HG03135 (cell line): ENCODE measurements around the gene DDAH2.
A peak's percentile ranks its signal among the peaks of the same experiment; 100 is the strongest.
"Not testable (repeated sequence)": the region's sequence is repeated elsewhere in the genome, so short reads cannot be mapped to it uniquely, and the experiment has no call there.

ENCODE experiments used
- ATAC-seq: cut with Tn5 transposase; IDR thresholded peaks from one replicate; pipeline ENCODE4 v1.9.1; 2021; ENCODE audit warnings: mild to moderate bottlenecking, moderate library complexity; ENCODE audit not compliant: unreplicated experiment

Gene DDAH2

DNA sequence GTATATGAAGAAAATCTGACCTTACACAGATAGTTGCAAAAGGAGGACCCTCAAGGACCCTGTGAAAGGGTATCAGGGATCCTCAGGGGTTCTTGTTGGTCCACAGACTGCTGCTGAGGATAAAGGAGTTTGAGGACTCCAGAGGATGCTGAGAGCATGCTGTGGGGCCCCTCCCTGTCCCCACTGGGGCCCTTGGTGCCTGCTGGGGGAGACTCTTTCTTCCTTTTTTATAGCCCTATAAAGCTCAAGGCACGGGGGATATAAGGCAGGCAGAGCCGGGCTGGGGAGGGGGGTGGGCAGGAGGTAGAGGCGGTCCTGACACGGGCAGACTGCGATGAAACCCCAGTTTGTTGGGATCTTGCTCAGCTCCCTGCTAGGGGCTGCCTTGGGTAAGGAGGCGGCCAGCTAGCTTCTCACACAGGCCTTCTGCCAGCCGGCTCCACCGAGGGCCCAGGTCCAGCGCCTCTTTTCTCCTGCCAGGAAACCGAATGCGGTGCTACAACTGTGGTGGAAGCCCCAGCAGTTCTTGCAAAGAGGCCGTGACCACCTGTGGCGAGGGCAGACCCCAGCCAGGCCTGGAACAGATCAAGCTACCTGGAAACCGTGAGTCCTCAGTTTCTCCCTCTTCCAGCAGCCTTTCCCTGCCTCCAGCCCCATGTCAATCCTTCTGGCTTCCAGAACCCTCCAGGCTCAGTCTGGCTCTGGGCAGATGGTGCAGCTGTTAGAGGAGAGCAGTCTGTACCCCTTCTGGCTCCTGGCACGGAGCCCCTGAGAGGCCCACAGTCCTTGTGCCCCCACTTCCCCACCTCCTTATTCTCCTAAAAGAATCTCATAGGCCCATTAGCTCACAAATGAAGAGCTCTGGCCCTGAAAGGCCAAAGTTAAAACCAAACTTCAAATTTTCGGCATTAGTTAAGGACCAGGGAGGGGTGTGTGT, 13.8 kb downstream of the DDAH2 start, which contains the start of gene LY6G6D:
Gene LY6G6D (plus strand): TSS at position 327 of the 937 bp plus-strand sequence. CDS start 8 bp downstream, at position 335.
- no peak for ATAC-seq

DNA sequence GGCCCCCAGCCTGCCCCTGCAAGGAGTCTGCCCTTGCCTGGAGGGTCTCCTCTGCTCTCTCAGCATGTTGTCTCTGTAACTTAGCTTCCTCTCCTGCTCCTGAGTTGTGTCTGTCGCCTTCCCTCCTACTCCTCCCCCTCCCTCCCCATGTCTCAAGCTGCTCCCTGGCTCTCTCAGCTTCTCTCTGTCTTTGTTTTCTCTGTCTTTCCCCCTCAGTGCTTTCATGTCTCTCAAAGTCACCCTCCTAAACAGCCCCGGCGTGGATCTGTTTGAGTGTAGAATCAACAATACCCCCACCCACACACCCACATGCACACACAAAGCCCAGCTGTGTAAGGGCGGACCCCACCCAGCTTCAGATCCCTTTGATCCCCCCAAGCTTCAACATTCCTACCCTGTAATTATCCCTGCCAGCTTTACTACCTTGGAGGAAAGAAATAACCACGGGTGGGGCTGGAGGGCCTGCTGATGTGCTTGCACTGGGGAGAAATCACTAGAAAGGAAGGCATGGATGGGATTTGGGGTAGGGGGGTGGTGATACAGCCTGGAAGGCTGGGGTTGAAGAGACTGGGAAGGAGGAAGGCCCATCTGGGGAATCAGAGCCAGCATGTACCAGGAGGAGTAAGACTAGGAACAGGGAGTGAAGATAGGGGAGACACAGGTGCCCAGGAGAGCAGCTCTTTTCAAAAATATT, 15.0 kb downstream of the DDAH2 start:
- no peak for ATAC-seq

DNA sequence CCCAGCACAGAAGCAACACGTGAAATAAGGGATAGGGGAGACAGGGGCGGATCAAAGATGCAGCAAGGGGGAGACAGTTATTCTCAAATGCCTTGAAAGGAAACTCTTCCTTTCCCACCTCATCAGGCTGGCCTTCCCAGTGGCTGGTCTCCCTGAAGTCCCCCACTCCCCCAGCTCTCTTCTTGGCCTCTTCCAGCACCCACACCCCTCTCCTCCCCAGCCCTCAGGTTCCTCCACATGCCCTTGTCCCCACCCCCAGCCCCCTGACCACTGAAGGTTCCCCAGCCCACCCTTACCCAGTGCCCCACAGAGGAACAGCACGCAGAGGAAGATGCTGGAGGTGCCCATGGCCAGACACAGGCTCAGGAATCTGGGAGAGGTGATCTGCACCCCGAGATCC, 15.6 kb downstream of the DDAH2 start:
- ATAC-seq = no peak

DNA sequence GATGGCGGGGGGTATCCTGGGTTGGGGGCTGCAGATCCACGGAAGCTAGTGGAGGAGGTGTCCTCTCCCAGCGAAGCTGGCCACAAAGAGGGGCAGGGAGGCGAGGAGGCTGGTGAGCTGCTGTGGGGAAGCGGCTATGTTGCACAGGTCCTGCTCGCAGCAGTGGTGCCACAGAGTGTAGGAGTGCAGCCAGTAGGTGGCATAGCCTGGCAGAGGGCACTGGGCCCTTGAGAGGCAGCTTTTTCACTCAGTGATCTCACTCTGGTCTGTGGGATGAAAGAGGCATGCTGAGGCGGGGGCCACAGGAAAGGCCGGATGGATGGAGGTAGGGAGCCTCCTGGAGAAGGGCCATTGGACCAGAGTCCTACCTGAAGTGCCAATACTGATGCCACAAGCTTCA, 16.8 kb downstream of the DDAH2 start:
- ATAC-seq = no peak

DNA sequence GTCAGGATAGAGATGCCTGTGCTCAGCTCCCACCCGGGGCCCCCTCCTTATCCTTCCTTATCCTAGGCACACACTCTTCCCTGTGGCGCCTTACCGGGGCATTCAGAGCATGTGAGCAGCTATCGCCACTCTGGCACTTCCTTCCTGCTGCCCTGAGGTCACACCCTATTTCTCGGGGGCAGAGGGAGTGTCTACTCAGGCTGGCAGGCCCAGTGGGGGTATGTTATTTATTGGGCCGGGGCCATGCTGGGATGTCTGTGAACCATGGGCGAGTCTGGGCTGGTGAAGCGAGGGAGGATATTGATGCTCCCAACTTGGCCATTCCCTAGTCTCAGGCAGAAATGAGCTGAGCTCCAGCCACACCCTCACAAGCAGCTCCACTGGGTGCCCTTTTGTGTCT, 17.9 kb downstream of the DDAH2 start:
- no peak for ATAC-seq

DNA sequence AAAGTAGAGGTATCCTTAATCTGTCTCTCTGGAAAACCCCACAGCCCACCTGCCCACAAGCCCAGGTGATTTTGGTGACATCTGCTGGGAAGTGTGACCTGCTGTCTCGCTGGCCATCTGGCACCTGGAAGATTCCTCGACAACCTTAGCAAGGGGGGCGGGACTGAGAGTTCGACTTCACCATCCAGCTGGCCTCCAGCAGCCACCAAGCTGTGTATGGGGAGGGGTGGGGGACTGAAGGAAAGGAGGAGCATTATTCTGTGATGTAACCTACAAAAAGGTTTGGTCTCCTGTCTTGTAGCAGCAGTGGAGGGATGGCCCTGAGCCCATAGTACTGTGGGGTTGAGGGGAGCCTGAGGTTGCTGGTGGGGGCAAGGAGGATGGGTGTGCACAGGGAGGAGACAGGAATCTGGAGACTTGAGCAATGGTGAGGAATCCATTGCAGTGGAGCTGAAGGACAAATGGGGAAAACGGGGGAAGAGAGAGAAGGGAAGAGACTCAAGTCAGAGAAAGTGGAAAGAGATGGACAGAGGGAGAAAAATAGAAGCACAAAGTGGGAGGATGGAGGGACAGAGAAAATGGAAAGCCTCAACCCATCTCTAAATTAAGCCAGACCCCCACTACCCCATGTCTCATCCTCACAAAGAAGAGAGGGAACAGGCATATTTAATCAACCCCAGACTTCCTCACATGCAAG, 18.4 kb downstream of the DDAH2 start:
- no peak for ATAC-seq

DNA sequence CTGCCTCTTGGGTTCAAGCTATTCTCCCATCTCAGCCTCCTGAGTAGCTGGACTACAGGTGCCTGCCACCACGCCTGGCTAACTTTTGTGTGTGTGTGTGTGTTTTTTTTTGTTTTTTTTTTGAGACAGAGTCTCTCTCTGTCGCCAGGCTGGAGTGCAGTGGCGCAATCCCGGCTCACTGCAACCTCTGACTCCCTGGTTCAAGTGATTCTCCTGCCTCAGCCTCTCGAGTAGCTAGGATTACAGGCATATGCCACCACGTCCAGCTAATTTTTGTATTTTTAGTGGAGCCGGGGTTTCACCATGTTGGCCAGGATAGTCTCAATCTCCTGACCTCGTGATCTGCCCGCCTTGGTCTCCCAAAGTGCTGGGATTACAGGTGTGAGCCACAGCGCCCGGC, 19.9 kb downstream of the DDAH2 start:
- ATAC-seq = not testable (repeated sequence)

DNA sequence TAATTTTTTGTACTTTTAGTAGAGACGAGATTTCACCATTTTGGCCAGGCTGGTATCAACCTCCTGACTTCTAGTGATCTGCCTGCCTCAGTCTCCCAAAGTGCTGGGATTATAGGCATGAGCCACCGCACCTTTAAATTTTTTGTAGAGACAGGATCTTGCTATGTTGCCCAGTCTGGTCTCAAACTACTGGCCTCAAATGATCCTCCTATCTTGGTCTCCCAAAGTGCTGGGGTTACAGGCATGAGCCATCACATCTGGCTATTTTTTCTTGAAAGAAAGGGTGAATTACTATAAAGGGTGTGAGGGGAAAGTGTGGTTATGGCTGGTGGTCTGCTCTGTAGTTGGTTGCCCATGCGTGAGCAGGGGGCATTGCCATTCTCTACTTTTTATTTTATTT, 20.9 kb downstream of the DDAH2 start:
- no peak for ATAC-seq

DNA sequence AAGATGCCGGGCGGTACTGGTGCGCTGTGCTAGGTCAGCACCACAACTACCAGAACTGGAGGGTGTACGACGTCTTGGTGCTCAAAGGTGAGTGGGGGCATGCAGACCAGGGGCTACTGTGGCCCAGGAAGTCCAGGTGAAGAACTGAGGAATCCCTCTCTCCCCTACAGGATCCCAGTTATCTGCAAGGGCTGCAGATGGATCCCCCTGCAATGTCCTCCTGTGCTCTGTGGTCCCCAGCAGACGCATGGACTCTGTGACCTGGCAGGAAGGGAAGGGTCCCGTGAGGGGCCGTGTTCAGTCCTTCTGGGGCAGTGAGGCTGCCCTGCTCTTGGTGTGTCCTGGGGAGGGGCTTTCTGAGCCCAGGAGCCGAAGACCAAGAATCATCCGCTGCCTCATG, 21.4 kb downstream of the DDAH2 start:
- no peak for ATAC-seq

DNA sequence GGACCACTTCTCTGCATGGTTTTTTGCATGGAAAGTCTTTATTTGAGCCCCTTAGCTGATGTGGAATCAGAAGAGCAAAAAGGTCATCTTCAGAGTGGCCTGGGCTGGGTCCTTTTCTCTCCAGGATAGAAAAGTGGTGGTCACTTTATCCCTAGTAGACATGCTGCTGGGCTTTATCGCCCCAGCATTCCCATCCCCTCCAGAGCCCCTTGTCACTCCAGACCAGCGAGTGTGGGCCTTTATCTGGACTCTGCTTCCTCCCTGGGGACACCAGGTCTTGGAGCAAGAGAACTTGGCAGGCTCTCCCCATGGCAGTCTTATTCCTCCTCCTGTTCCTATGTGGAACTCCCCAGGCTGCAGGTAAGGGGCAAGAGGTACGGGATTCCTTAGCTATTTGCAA, 22.5 kb downstream of the DDAH2 start, which contains the start of gene LY6G6F:
Gene LY6G6F (plus strand): TSS at position 268 of the 400 bp plus-strand sequence. CDS start 41 bp downstream, at position 309.
- ATAC-seq = no peak

DNA sequence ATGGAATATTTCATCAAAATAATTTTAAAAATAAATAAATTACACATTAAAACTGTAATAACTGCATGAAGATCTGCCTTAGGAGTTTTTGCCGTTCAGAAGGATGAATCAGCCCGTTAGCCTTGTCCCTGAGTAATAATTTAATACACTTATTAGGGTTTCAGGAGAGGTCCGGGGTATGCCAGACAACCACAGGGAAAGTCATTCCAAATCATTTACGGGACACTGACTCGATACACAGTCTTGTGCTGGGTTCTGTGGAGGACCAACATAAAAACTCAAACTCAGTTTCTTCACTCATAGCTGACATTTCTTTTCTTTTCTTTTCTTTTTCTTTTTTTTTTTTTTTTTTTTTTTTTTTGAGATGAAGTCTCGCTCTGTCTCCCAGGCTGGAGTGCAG, 23.2 kb downstream of the DDAH2 start:
- ATAC-seq = no peak

DNA sequence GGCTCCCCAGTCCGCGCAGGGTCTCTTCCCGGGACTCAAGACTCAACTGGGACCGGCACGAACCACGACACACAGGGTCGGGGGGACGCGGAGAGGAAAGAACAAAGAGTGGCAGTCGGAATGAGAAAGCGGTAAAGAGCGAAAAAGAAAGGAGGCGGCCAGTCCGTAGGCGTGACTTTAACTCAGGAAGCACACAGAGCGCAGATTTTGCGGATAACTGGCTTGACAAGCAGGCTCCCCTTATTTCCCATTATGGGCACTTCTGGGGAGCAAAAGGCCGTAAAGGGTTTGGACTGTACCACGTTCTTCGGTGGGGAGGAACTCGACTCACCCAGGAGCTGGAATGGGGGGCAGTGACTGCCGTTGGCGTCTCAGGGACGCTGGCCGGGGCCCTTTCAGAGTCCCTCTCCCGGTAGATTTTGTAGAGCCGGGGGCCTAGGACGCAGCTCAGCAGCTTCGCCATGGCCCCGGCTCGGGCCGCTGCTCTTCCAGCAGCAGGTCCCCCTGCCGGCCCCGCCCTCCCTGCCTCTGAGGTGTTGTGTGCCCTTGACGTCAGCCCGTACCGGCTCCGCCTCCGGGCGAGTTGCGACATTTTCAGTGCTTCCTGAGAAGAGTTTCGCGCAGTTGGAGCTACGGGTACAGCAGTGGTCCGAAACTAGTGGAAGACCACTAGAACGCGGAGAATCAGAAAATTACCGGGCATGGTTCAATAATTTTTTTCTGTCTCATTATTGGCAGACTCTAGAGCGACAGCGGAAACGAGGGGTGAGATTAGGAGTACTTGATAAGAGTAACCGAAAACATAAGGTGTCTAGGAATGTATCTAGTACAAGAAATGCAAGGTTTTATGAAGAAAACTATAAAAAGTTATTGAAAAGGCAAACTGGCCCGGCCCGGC, 26.0 kb downstream of the DDAH2 start, which contains the start of gene ABHD16A:
Gene ABHD16A (minus strand): TSS at position 506 of the 898 bp plus-strand sequence. CDS start 43 bp downstream, at position 463.
- ATAC-seq = peak; percentile 88

DNA sequence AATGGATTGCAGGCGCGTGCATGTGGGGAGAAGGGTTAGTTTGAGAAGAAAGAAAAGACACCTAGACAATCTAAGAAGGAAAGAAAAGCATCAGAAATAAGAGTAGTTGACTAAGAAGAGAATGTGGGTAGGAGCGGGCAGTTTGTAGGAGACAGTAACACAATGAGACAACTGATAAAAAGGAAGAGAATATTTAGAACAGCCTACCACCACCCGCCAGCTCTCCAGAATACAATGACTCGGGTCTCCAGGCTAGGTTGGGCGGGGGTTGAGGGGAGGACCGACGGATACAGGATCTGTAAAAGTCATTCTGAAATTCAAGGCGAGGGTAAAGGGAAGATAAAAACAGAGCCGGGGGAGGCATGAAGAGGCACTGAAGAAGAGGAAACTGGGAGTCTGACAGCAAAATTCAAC, 26.7 kb downstream of the DDAH2 start:
- ATAC-seq = no peak

DNA sequence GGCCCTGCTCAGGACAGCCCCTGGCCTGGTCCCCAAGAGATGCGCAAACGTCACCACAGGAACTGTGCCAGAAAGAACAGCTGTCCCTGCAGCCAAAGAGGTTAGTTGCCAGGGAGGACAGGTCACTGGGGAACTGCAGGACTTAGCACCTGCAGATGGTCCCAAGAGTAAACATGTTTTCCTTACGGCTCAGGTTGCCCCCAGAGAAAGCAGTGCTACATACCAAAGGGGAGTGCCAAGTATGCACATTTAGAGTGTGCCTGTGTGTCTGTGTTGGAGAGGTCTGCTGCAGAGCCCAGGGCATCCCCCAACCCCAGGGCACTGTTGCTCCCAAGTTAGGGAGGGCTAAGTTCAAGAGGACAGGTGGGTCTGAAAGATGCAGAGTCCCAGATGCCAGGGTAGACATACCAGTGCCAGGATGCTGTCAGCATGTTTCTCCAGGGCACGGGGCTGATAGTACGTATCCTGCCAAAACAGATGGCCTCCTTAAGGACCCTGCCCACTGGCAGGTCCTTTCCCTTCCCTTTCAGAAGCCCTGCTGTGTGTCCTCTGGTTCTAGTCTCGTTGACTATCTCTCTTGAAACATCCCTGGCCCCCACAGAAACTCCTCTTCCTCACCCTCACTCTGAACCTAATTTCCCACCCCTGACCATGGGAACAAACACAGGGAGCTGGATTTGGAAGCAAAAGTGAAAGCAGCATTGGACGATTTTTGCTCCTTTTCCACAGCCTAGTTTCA, 27.3 kb downstream of the DDAH2 start:
- no peak for ATAC-seq

DNA sequence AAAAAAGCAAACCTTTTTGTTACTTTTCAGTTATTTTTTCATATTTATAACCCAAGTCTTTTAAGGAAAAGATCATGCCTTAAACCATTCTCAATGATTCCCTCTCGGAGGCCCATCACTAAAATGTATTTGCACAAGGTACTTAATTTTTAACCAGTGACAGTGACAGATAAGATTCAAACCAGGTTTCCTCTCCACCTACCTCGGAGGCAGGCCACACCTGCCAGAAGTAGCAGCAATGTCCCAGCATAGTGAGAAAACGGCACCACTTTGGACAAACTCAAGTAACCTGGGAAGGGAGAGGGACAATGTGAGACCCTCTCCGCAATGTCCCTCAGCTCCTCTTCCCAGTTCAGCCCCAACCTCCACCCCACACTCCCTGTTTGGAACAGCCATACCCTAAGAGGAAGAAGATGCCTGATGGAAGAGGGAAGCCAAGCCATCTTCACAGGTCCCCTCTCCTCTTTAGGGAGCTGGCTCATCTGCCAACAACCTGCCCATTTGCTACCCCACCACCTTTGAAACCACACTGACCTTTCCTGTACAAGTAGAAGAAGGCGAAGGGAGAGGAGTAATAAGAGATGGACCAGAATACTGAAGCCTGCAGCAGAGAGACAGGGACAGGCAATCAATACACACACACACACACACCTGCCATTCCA, 28.2 kb downstream of the DDAH2 start:
- no peak for ATAC-seq

DNA sequence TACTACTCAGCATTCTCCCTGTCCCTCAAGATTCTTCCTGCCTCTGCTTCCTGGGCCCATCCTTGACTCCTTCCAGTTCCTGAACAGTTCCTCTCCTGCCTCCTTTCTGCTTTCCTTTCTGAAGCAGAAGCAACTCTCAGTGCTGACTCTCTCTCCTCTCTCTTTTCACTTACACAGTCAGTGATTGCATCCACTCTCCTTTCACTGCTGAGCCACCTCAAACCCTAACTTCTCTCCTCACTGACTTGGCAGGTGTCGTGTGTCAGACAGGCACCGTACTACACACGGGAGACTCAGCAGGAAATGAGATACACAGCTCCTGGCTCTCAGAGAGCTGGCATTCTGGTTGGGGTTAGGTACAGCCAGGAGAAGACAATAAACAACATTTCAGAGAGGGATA, 31.5 kb downstream of the DDAH2 start:
- ATAC-seq = no peak

DNA sequence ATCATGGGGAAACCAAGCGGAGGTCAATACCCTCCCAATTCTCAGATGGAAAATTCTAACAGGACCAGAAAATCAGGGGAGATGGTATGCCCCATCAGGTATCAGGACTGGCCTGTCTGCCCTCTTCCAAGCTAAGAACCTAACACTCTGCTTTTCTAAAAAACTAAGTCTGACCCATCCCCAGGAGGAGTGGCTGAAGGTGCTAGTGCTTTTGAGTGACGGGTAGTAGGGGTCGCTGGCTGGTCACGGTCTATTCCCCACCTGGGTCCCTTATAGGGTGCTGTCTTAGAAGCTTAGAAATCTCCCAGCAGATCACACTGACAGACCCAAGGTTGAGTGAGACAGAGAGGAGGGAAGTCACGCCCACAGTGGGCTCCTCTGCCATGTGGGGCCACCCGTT, 35.6 kb downstream of the DDAH2 start:
- no peak for ATAC-seq

DNA sequence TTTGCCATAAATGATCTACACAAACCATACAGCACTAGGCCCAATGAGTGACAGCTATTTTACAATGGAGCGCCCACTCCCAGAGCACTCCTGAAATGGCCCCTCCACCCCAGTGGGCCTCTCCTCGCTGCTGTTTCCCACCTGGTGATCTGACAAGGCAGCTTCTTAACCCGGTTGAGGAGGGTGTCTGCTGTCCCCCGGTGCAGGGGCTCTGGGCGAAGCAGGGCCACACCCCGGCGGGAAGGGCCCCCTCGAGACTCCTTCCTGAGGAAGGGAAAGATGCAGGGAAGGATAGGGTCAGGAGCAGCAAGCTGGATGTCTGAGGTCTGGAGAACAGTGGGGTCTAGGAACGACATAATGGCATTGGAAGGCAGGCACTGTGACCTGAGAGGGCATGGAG, 36.2 kb downstream of the DDAH2 start:
- ATAC-seq = no peak

DNA sequence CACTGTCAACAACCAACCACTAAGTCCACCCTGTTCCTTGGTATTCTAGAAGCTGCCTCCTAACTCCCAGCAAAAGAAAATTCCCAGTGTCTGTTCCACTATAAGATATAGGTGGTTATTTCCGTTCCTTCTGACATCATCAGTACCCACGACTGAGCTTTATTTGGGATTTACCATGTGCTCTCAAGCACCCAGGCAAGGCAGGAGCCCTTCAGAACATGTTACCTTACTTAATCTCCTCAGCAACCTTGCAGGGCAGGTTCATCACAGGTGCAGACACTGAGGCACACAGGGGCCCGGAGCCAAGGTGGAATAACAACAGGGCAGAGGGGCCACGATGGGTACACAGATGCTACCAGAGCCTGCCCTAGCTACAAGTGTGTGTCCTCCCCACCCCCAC, 36.7 kb downstream of the DDAH2 start:
- ATAC-seq = no peak
